Measurements from ENCODE around the gene TUBB3.
A peak's percentile ranks its signal among the peaks of the same experiment; 100 is the strongest.
"Not testable (repeated sequence)": the region's sequence is repeated elsewhere in the genome, so short reads cannot be mapped to it uniquely, and the experiment has no call there.

The TUBB3 gene

DNA sequence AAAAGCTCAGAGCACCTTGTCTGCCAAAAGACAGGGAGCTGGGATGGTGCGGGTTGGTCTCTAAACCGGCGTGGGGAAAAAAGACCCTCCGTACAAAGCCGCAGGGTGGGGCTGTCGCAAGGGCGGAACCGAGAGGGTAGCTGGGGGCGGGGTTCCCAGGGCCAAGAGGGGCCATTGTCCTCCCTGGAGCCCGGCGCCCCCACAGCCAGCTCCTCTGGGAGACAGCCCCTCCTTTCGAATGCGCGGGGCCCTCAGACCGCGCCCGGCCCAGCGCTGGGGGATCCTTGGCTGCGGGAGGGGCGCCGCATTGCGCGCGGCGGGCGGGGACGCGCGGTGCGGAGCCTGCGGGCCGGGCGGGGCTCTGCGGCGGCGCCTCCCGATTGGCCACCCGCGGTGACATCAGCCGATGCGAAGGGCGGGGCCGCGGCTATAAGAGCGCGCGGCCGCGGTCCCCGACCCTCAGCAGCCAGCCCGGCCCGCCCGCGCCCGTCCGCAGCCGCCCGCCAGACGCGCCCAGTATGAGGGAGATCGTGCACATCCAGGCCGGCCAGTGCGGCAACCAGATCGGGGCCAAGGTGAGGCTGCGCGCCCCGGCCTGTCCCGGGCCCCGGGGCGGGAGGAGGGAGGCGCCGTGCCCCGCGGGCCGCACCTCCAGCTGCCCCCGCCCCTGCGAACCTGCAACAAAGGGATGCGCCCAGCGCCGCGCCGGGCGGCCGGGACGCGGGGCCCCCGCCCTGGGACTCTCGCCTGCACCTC lies at the start of gene TUBB3:
Gene TUBB3 (plus strand): TSS at position 459 of the 756 bp plus-strand sequence. CDS start 60 bp downstream, at position 519.
- Histone ChIP-seq H3K36me3 (ENCODE audit: control insufficient read depth, insufficient read depth, low read length) (peaks cover 3% of the 10 kb centered on the region; the same call in 1 of the 2 replicates), H3K9ac (ENCODE audit: low read length) (peak within 1 kb of the TSS; percentile 92), H3K27me3 (ENCODE audit: control insufficient read depth, insufficient read depth, low read length) (peaks cover 4% of the 10 kb centered on the region), H3K4me3 (ENCODE audit: low read depth, low read length) (peak within 1 kb of the TSS; percentile 76), H3K27ac (ENCODE audit: low read depth, low read length) (peak within 1 kb of the TSS; percentile 94; the same call in 1 of the 2 replicates), H3K9me3 (ENCODE audit: control insufficient read depth, insufficient read depth, low read depth, low read length) (no peaks in the 10 kb centered on the region), H3K4me1 (ENCODE audit: control insufficient read depth, insufficient read depth, low read length) (peaks cover 46% of the 10 kb centered on the region)

DNA sequence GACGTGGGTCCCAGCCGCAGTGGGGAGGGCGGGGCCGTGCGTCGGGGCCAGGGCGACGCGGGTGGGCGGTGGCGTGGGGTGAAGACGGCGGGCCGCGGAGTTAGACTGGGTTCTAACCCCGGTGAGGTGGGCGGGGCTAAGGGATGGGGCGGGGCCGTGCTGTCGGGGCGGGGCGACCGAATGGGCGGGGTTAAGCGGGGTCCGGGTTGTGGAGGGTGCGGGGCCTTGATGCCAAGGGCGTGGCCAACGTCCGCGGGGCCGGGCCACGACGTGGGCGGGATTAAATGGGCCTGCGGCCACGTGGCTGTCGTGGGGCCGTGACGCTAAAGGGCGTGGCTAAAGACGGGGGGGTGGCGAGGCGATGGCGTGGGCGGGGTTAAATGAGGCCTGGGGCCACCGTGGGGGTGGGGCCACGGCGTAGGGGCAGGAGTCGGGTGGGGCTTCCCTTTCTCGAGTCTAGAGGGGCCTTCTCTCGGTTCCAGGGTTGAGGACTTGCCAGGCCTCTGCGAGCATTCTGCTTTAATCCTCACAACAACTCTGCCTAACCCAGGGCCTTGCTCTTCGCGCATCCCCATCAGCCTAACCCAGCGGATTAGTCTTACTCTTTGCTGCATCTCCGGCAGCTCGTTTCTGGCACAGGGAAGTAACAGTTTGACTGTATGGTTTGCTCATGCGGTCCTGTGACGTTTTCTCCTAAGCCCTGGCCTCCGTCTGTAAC lies 49.0 kb upstream of the TUBB3 start:
- Histone ChIP-seq H3K36me3 (ENCODE audit: control insufficient read depth, insufficient read depth, low read length) (peaks cover 30% of the 10 kb centered on the region), H3K27ac (ENCODE audit: low read depth, low read length) (peak overlapping the region; percentile 96; the same call in 1 of the 2 replicates), H3K27me3 (ENCODE audit: control insufficient read depth, insufficient read depth, low read length) (no peaks in the 10 kb centered on the region), H3K4me1 (ENCODE audit: control insufficient read depth, insufficient read depth, low read length) (peaks cover 11% of the 10 kb centered on the region; the same call in 1 of the 2 replicates), H3K4me3 (ENCODE audit: low read depth, low read length) (peak overlapping the region; percentile 83), H3K9ac (ENCODE audit: low read length) (peak overlapping the region; percentile 58), H3K9me3 (ENCODE audit: control insufficient read depth, insufficient read depth, low read depth, low read length) (no peaks in the 10 kb centered on the region)

DNA sequence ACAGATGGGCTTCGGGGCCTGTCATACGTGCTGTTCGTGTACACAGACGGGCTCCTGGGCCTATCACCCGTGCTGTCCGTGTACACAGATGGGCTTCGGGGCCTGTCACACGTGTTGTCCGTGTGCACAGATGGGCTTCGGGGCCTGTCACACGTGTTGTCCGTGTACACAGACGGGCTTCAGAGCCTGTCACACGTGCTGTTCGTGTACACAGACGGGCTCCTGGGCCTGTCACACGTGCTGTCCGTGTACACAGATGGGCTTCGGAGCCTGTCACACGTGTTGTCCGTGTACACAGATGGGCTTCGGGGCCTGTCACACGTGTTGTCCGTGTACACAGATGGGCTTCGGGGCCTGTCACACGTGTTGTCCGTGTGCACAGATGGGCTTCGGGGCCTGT lies 44.0 kb upstream of the TUBB3 start:
- not testable (repeated sequence) for H3K4me3 ChIP-seq (ENCODE audit: low read depth, low read length); H3K27ac ChIP-seq (ENCODE audit: low read depth, low read length); H3K9me3 ChIP-seq (ENCODE audit: control insufficient read depth, insufficient read depth, low read depth, low read length); H3K4me1 ChIP-seq (ENCODE audit: control insufficient read depth, insufficient read depth, low read length); H3K27me3 ChIP-seq (ENCODE audit: control insufficient read depth, insufficient read depth, low read length); H3K9ac ChIP-seq (ENCODE audit: low read length)
- H3K36me3 ChIP-seq (ENCODE audit: control insufficient read depth, insufficient read depth, low read length) = peaks cover 56% of the 10 kb centered on the region

DNA sequence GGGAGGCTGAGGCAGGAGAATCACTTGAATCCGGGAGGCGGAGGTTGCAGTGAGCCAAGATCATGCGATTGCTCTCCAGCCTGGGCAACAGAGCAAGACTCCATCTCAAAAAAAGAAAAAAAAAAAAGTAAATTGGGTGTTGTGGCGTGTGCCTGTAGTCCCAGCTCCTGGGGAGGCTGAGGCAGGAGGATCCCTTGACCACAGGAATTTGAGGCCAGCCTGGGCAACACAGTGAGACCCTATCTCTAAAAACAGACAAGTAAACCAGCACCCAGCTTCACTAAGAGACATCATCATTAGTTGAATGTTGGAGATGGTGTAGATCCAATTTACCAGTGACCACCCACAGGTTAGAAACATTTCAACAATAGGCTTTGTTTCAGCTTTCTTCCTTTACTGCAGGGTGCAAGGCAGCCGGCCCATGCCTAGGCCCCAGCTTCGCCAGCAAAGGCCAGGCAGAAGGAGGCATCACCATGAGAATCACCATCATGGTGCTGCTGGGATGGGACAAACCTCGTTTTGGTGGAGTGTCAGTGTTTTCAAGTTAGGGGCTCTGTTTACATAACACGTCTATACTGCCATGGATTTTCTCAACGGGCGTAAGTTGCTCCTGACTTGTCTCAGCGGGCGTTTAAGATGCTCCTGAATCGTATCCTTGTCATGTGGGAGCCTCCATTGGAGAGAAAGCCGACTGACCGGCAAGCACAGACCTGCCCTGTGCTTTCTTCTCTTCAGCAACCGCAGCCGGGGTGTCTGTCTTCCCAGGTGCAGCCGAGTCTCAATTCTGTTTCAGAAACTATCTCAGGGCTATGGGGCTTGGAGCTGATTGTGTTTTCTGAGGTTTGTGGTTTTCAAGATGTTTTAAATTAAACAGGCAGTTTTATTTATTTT lies 42.4 kb upstream of the TUBB3 start:
- H3K27me3 ChIP-seq (ENCODE audit: control insufficient read depth, insufficient read depth, low read length) = no peaks in the 10 kb centered on the region
- H3K36me3 ChIP-seq (ENCODE audit: control insufficient read depth, insufficient read depth, low read length) = peaks cover 64% of the 10 kb centered on the region
- no peak overlapping the region for H3K4me3 ChIP-seq (ENCODE audit: low read depth, low read length)
- H3K9me3 ChIP-seq (ENCODE audit: control insufficient read depth, insufficient read depth, low read depth, low read length) = no peaks in the 10 kb centered on the region
- no peaks in the 10 kb centered on the region for H3K4me1 ChIP-seq (ENCODE audit: control insufficient read depth, insufficient read depth, low read length)
- H3K27ac ChIP-seq (ENCODE audit: low read depth, low read length) = peak overlapping the region; percentile 9; the same call in 1 of the 2 replicates
- H3K9ac ChIP-seq (ENCODE audit: low read length) = no peak overlapping the region

DNA sequence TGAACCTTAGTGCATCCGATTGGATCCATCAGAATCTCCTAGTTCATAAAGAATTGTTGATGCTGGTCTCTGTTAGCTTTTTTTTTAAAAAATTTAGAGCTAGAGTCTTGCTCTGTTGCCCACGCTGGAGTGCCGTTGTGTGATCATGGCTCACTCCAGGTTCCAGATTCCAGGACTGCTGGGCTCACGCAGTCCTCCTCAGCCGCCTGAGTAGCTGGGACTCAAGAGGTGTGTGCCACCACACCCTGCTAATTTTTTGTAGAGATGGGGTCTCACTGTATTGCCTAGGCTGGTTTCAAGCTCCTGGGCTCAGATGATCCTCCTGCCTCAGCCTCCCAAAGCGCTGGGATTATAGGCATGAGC lies 41.8 kb upstream of the TUBB3 start:
- Histone ChIP-seq H3K27me3 (ENCODE audit: control insufficient read depth, insufficient read depth, low read length) (no peaks in the 10 kb centered on the region), H3K4me3 (ENCODE audit: low read depth, low read length) (no peak overlapping the region), H3K9me3 (ENCODE audit: control insufficient read depth, insufficient read depth, low read depth, low read length) (no peaks in the 10 kb centered on the region), H3K9ac (ENCODE audit: low read length) (no peak overlapping the region), H3K4me1 (ENCODE audit: control insufficient read depth, insufficient read depth, low read length) (no peaks in the 10 kb centered on the region), H3K36me3 (ENCODE audit: control insufficient read depth, insufficient read depth, low read length) (peaks cover 62% of the 10 kb centered on the region), H3K27ac (ENCODE audit: low read depth, low read length) (no peak overlapping the region)

DNA sequence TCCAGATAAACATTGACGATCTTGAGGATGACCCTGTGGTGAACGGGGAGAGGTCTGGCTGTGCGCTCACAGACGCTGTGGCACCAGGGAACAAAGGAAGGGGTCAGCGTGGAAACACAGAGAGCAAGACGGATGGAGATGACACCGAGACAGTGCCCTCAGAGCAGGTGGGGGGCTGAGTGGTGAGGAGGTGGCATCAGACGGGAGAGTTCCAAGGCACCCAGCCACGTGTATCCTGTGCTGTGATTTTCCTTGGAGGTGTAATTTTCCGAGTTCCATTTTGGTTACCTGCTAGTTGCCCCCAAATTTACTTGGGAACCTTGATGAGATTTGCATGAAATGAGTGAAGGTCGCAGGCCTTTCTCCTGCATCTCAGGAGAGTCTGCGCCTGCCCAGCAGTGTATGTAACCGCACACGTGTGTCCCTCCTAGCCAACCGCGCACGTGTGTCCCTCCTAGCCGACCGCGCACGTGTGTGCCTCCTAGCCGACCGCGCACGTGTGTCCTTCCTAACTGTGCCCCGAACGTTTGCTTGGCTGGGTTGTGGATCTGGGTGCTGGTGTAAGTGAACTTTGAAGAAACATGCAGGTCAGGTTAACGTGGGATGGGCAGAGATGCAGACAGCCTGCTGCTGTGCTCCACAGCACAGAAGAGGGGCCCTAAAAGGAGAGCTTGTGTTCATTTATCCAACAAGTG lies 39.6 kb upstream of the TUBB3 start:
- peaks cover 73% of the 10 kb centered on the region for H3K36me3 ChIP-seq (ENCODE audit: control insufficient read depth, insufficient read depth, low read length)
- no peaks in the 10 kb centered on the region for H3K27me3 ChIP-seq (ENCODE audit: control insufficient read depth, insufficient read depth, low read length)
- H3K4me1 ChIP-seq (ENCODE audit: control insufficient read depth, insufficient read depth, low read length) = no peaks in the 10 kb centered on the region
- no peak overlapping the region for H3K4me3 ChIP-seq (ENCODE audit: low read depth, low read length)
- H3K9me3 ChIP-seq (ENCODE audit: control insufficient read depth, insufficient read depth, low read depth, low read length) = no peaks in the 10 kb centered on the region
- H3K27ac ChIP-seq (ENCODE audit: low read depth, low read length) = no peak overlapping the region
- no peak overlapping the region for H3K9ac ChIP-seq (ENCODE audit: low read length)

DNA sequence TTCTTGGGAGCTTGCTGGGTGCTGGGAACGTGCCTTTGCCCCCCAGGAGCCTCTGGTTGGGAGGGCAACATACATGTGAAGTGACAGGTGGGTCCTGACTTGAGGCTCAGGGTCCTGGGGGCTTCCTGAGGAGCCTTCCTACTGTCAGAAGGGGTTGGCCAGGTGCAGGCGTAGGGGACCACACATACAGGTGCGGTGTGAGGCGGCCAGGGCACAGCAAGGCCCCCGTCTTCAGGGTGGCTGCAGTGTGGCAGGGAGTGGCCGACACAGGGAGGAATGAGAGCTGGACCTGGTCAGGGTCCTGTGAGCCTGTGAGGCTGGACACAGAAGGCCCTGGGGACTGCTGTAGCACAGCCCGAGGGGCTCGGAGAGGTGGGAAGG lies 39.1 kb upstream of the TUBB3 start:
- no peak overlapping the region for H3K4me3 ChIP-seq (ENCODE audit: low read depth, low read length)
- no peaks in the 10 kb centered on the region for H3K9me3 ChIP-seq (ENCODE audit: control insufficient read depth, insufficient read depth, low read depth, low read length)
- H3K9ac ChIP-seq (ENCODE audit: low read length) = no peak overlapping the region
- H3K4me1 ChIP-seq (ENCODE audit: control insufficient read depth, insufficient read depth, low read length) = no peaks in the 10 kb centered on the region
- H3K27ac ChIP-seq (ENCODE audit: low read depth, low read length) = no peak overlapping the region
- H3K27me3 ChIP-seq (ENCODE audit: control insufficient read depth, insufficient read depth, low read length) = no peaks in the 10 kb centered on the region
- H3K36me3 ChIP-seq (ENCODE audit: control insufficient read depth, insufficient read depth, low read length) = peaks cover 68% of the 10 kb centered on the region

DNA sequence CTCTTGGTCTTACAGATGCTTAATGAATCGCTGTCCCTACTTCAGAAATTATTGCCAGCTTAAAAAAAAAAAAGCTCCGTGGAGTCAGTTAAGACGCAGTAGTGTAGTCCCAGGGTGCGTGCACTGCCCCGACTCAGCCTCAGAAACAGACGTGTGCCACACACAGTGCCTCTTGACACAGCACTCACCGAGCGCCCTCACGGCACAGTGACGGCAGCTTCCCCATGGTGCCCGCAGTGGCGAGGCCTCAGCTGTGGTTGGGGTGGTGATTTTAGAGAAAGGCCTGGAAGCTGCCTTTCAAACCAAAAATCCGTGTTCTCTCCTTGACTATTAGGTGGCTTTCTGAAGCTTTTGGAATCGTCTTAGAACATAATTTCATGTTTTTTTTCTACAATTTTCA lies 35.9 kb upstream of the TUBB3 start:
- Histone ChIP-seq H3K9me3 (ENCODE audit: control insufficient read depth, insufficient read depth, low read depth, low read length) (no peaks in the 10 kb centered on the region), H3K4me3 (ENCODE audit: low read depth, low read length) (no peak overlapping the region), H3K27me3 (ENCODE audit: control insufficient read depth, insufficient read depth, low read length) (no peaks in the 10 kb centered on the region), H3K27ac (ENCODE audit: low read depth, low read length) (no peak overlapping the region), H3K9ac (ENCODE audit: low read length) (no peak overlapping the region), H3K36me3 (ENCODE audit: control insufficient read depth, insufficient read depth, low read length) (peaks cover 78% of the 10 kb centered on the region), H3K4me1 (ENCODE audit: control insufficient read depth, insufficient read depth, low read length) (no peaks in the 10 kb centered on the region)

DNA sequence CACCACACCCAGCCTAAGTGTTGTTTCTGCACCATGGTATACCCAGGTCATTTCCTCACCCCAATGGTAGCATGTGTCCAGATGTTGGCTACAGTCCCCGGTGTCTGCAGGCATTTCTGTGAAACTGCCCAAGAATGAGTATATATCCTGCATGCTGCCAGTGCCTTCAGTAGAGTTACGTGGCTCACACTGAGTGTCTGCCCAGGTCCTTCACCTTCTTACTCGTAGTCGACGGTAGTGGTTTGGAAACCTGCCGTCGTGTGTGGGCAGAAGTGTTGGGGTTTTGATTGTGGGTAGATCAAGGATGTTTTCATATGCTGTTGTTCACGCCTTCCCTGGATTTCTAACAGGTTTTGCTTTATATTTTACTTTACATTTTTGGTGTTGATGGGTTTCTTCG lies 32.9 kb upstream of the TUBB3 start:
- H3K9me3 ChIP-seq (ENCODE audit: control insufficient read depth, insufficient read depth, low read depth, low read length) = no peaks in the 10 kb centered on the region
- no peaks in the 10 kb centered on the region for H3K4me1 ChIP-seq (ENCODE audit: control insufficient read depth, insufficient read depth, low read length)
- H3K9ac ChIP-seq (ENCODE audit: low read length) = no peak overlapping the region
- H3K27ac ChIP-seq (ENCODE audit: low read depth, low read length) = no peak overlapping the region
- H3K4me3 ChIP-seq (ENCODE audit: low read depth, low read length) = no peak overlapping the region
- H3K36me3 ChIP-seq (ENCODE audit: control insufficient read depth, insufficient read depth, low read length) = peaks cover 77% of the 10 kb centered on the region
- H3K27me3 ChIP-seq (ENCODE audit: control insufficient read depth, insufficient read depth, low read length) = no peaks in the 10 kb centered on the region

DNA sequence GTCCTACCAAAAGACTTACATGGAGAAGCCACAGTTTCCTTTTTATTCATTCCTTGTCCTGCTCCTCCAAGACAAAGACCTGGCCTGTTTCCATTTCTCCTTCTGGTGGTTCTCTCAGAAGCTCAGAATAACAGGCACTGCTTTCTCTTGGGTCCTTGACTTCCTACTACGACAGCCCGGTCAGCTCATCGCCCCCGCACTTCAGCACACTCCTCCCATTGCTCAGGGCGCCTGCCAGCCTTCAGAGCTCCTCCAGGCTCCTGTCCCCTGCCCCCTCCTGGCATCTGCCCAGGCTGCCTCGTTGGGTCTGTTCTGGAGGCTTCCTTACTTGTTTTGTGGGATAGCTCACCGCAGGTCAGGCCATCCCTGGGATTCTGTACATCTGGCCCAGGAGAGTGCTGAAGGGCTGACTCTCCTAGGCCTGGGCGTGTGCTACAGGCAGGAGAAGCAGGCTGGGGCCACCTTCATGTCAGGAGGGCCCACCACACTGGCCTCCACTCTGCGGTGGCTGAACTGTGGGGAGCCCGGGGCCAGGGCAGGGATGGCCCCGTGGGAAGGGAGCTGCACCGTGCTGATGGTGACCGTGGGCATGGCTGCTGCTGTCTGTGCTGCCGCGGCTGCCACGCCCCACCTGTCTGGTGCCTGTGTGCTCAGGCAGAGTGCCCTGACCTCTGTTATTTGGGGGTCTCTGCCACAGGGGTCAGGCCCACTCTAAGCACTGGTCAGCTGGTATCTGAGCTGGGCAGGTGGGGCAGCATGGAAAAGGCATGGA lies 32.1 kb upstream of the TUBB3 start:
- no peak overlapping the region for H3K9ac ChIP-seq (ENCODE audit: low read length)
- no peaks in the 10 kb centered on the region for H3K27me3 ChIP-seq (ENCODE audit: control insufficient read depth, insufficient read depth, low read length)
- H3K9me3 ChIP-seq (ENCODE audit: control insufficient read depth, insufficient read depth, low read depth, low read length) = no peaks in the 10 kb centered on the region
- no peaks in the 10 kb centered on the region for H3K4me1 ChIP-seq (ENCODE audit: control insufficient read depth, insufficient read depth, low read length)
- no peak overlapping the region for H3K4me3 ChIP-seq (ENCODE audit: low read depth, low read length)
- peaks cover 78% of the 10 kb centered on the region for H3K36me3 ChIP-seq (ENCODE audit: control insufficient read depth, insufficient read depth, low read length)
- H3K27ac ChIP-seq (ENCODE audit: low read depth, low read length) = no peak overlapping the region

Data from HUES6 (cell line).